Neutrophil (primary cell): Measurements from ENCODE around the gene IVL.

ENCODE experiments used
- H3K27ac ChIP-seq: fragments of 200-600 bp; sonication (generic); 2 replicates; pipeline ENCODE4 v1.5.1; 2016; ENCODE audit warnings: mild to moderate bottlenecking, moderate library complexity
- H3K27me3 ChIP-seq: fragments of 200-600 bp; sonication (generic); 2 replicates; pipeline ENCODE4 v1.6.0; 2016; ENCODE audit warnings: mild to moderate bottlenecking
- H3K36me3 ChIP-seq: fragments of 200-600 bp; sonication (generic); 2 replicates; pipeline ENCODE4 v1.5.1; 2017
- H3K4me1 ChIP-seq, 2 experiments: fragments of 200-600 bp in 1 of 2; sonication (generic) in 1 of 2; 1 replicate in 1 of 2; 2 replicates in 1 of 2; pipeline versions ENCODE4 v1.5.1 to v1.6.1; 2013 to 2016; ENCODE audit warnings: low read depth in 1 of 2, low read length in 1 of 2, mild to moderate bottlenecking in 1 of 2, moderate library complexity in 1 of 2; ENCODE audit not compliant: control insufficient read depth in 1 of 2, insufficient read depth in 1 of 2
- H3K4me3 ChIP-seq, 2 experiments: fragments of 200-600 bp in 1 of 2; sonication (generic) in 1 of 2; 1 replicate in 1 of 2; 2 replicates in 1 of 2; pipeline ENCODE4 v1.5.1; 2013 to 2016; ENCODE audit warnings: low read depth in 1 of 2, low read length in 1 of 2, mild to moderate bottlenecking in 1 of 2, moderate library complexity in 1 of 2
- H3K9me3 ChIP-seq: fragments of 200-600 bp; sonication (generic); 2 replicates; pipeline ENCODE4 v1.5.1; 2016
- TF ChIP-seq, protein P1 (sequence below): fragments of 200-600 bp; sonication (generic); IDR thresholded peaks from 2 replicates; pipeline ENCODE4 v1.5.1; 2016; ENCODE audit warnings: antibody characterized with exemption

IVL gene

GRCh38 chr1:152888126-152888525, 20.2 kb upstream of the IVL start:
- Histone ChIP-seq H3K27ac (no peak overlapping the region), H3K4me1 (no peaks in the 10 kb centered on the region), H3K36me3 (no peaks in the 10 kb centered on the region), H3K9me3 (no peaks in the 10 kb centered on the region), H3K27me3 (peaks cover 48% of the 10 kb centered on the region), H3K4me3 (no peak overlapping the region)
- TF ChIP-seq, protein P1, sequence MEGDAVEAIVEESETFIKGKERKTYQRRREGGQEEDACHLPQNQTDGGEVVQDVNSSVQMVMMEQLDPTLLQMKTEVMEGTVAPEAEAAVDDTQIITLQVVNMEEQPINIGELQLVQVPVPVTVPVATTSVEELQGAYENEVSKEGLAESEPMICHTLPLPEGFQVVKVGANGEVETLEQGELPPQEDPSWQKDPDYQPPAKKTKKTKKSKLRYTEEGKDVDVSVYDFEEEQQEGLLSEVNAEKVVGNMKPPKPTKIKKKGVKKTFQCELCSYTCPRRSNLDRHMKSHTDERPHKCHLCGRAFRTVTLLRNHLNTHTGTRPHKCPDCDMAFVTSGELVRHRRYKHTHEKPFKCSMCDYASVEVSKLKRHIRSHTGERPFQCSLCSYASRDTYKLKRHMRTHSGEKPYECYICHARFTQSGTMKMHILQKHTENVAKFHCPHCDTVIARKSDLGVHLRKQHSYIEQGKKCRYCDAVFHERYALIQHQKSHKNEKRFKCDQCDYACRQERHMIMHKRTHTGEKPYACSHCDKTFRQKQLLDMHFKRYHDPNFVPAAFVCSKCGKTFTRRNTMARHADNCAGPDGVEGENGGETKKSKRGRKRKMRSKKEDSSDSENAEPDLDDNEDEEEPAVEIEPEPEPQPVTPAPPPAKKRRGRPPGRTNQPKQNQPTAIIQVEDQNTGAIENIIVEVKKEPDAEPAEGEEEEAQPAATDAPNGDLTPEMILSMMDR, result no peak

DNA sequence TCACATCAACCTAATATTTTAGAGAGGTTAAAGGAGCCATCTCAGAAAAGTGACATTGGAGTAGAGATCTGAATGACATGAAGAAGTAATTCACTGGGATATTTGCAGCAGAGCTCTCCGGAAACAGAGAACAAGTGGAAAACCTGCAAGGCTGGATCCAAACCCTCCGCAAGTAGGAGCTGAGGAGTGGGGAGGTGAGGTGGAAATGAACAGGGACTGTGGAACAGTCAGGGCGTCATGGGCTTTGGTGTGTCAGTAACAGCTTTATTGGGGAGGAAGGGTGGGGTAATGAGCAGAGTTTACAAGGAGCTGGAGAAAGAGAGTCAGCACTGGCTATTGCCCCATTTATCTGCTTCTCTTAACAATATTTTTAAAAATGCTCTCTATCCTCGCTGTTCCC, 9.3 kb upstream of the IVL start:
- Histone ChIP-seq H3K9me3 (no peaks in the 10 kb centered on the region), H3K27me3 (peaks cover 30% of the 10 kb centered on the region), H3K36me3 (no peaks in the 10 kb centered on the region), H3K4me3 (no peak overlapping the region), H3K27ac (no peak overlapping the region), H3K4me1 (no peaks in the 10 kb centered on the region)
- TF ChIP-seq, protein P1, result no peak

GRCh38 chr1:152899883-152900282, 8.5 kb upstream of the IVL start:
- Histone ChIP-seq H3K4me1 (no peaks in the 10 kb centered on the region), H3K9me3 (no peaks in the 10 kb centered on the region), H3K4me3 (no peak overlapping the region), H3K27me3 (peaks cover 32% of the 10 kb centered on the region), H3K36me3 (no peaks in the 10 kb centered on the region), H3K27ac (no peak overlapping the region)
- TF ChIP-seq, protein P1, result no peak

GRCh38 chr1:152901631-152902030, 6.7 kb upstream of the IVL start:
- H3K36me3 ChIP-seq, result no peaks in the 10 kb centered on the region

DNA sequence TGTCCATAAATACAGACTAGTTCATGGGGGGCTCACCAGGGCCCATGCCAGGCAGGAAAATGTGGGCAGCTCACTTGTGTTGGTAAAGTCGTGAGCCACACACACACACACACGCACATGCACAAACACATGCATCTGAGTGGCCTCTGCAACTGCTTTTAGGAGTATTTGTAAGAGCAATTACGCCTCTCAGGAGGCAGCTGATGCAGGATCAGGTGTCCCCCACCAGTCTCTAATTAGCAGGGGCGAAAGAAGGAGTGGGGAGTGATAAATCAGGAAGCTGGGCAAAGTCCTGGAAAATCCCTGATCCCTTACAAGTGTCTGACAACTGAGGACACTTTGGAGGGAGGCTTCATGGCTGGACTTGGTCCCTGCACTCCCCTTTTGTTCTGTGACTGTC, 5.7 kb upstream of the IVL start:
- Histone ChIP-seq H3K36me3 (no peaks in the 10 kb centered on the region), H3K27me3 (peaks cover 24% of the 10 kb centered on the region), H3K4me3 (no peak overlapping the region), H3K27ac (no peak overlapping the region), H3K4me1 (no peaks in the 10 kb centered on the region), H3K9me3 (no peaks in the 10 kb centered on the region)
- TF ChIP-seq, protein P1, result no peak

More at GRCh38 chr1:152901631-152902030, 6.7 kb upstream of the IVL start:
- Histone ChIP-seq H3K9me3 (no peaks in the 10 kb centered on the region), H3K27me3 (peaks cover 27% of the 10 kb centered on the region), H3K4me3 (no peak overlapping the region), H3K4me1 (no peaks in the 10 kb centered on the region), H3K27ac (no peak overlapping the region)
- TF ChIP-seq, protein P1, result no peak
